Subcutaneous abdominal adipose tissue (tissue), 5 donors: ENCODE results near the gene NPIPB4.
"Not testable (repeated sequence)": the region's sequence is repeated elsewhere in the genome, so short reads cannot be mapped to it uniquely, and the experiment has no call there.

ENCODE experiments used
- H3K27ac ChIP-seq: one replicate; pipeline ENCODE4 v1.7.0; 2013; ENCODE audit warnings: low read depth, mild to moderate bottlenecking, inconsistent platforms, low read length, moderate library complexity
- H3K27me3 ChIP-seq, 5 donors: one replicate each; pipeline ENCODE4 v1.7.0; 2013; ENCODE audit warnings: low read length in 5 of 5, inconsistent platforms in 1 of 5; ENCODE audit not compliant: control insufficient read depth in 5 of 5, insufficient read depth in 4 of 5
- H3K36me3 ChIP-seq, 5 donors: one replicate each; pipeline ENCODE4 v1.7.0; 2013; ENCODE audit warnings: low read length in 5 of 5; ENCODE audit not compliant: control insufficient read depth in 5 of 5, insufficient read depth in 5 of 5
- H3K4me1 ChIP-seq, 5 donors: one replicate each; pipeline ENCODE4 v1.7.0; 2013; ENCODE audit warnings: low read length in 5 of 5, mild to moderate bottlenecking in 3 of 5, moderate library complexity in 1 of 5; ENCODE audit not compliant: control insufficient read depth in 5 of 5, insufficient read depth in 5 of 5
- H3K4me3 ChIP-seq, 5 donors: one replicate each; pipeline ENCODE4 v1.7.0; 2013; ENCODE audit warnings: low read length in 5 of 5, low read depth in 1 of 5
- H3K9ac ChIP-seq, 5 donors: one replicate each; pipeline ENCODE4 v1.7.0; 2013; ENCODE audit warnings: low read length in 5 of 5, mild to moderate bottlenecking in 4 of 5, moderate library complexity in 3 of 5
- H3K9me3 ChIP-seq, 5 donors: one replicate each; pipeline ENCODE4 v1.7.0; 2013; ENCODE audit warnings: low read length in 5 of 5; ENCODE audit not compliant: control insufficient read depth in 5 of 5
- donor health status: healthy.
- donor health status: healthy.
- donor health status: healthy.
- donor health status: healthy.
- donor health status: healthy.

NPIPB4 gene

DNA sequence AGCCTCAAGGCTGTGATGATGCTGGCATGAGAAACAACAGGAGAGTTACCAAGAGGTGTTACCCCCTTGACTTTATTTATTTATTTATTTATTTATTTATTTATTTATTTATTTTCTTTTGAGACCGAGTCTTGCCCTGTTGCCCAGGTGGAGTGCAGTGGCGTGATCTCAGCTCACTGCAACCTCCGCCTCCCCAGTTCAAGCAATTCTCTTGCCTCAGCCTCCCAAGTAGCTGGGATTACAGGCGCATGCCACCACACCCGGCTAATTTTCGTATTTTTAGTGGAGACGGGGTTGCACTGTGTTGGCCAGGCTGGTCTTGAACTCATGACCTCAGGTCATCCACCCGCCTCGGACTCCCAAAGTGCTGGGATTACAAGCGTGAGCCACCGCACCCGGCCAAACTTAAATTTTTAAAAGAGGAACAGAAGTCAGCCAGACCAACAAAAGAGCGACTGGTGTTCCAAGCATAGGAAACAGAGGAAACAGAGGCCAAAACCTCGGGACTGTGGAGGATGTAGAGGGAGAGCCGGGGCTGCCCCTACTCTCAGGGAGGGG is 36.6 kb downstream of the NPIPB4 start:
- H3K27me3 ChIP-seq, H3K9me3 ChIP-seq, H3K36me3 ChIP-seq: not testable (repeated sequence)
- peak overlapping the region; percentile 75 for H3K27ac ChIP-seq
- peak overlapping the region; percentile 71 to 93 (median 78) for H3K4me3 ChIP-seq
- peaks cover 0 to 15% (median 7%) of the 10 kb centered on the region in 5 donors for H3K4me1 ChIP-seq
- peak overlapping the region in 3 of 5 donors; percentile 48 to 76 (median 74) for H3K9ac ChIP-seq

DNA sequence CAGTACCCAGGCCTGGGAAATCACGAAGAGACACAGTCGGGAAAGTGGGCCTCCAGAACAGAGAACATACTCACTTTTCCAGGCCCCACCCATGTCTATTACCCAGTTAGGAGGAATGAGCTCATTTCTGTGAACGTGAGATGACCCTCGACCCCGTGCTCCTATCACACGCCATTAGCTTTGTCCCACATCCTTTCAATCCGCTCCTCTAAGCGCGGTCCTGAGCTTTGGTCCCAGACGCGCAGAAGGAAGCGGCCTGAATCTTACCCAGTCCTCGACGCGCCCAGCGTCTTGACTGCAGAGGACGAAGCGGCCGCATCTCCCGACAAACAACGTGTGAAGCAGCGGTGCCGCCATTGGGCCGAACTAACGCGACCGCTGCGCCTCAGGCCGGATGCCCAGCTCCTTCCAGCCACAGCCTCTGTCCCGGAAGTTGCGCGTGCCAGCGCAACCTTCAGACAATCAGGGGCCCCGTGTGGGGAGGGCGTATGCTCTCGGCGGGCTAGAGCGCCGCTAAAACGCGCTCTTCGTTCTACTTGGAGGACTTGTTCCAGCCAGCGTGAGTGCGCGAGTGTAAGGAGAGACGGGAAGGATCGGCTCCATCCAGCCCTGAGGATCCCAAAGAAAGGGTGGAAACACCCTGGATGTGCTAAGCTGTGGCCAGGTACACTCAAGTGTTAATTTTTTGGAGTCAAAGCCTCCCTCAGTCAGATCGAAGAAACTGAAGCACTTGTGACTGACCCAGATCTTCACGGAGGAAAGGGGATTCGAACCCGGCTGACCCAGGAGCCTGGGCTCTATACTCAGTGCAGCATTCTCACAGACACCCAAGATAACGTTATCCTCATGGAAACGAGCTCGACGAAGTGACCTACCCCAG is 37.3 kb downstream of the NPIPB4 start:
- H3K27me3 ChIP-seq, H3K9me3 ChIP-seq, H3K36me3 ChIP-seq: not testable (repeated sequence)
- Histone ChIP-seq H3K4me3 (peak overlapping the region; percentile 71 to 93 (median 78)), H3K27ac (peak overlapping the region; percentile 75), H3K9ac (peak overlapping the region; percentile 48 to 76 (median 74)), H3K4me1 (peaks cover 0 to 12% (median 7%) of the 10 kb centered on the region in 5 donors)

DNA sequence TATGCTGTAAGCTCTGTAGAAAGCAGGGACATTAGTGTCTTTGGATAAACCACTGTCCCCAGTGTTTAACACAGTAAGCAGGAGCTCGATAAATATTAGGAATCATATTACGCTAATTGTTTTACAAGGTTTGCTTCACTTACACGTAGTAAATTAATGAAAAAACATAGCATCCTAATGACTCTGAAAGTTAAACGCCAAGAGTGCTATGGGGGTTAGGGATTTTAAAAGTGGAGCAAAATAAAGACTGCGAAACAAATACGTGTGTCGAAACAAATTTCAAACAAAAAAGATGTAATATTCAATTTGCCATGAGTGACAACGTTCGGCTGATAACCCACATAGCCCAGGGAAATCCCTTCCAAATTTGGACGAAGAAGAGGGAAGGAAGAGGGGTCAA is 37.9 kb downstream of the NPIPB4 start:
- H3K9me3 ChIP-seq, H3K36me3 ChIP-seq, H3K27me3 ChIP-seq, H3K27ac ChIP-seq: not testable (repeated sequence)
- H3K4me3 ChIP-seq, result peak overlapping the region; percentile 44 to 93 (median 78)
- H3K9ac ChIP-seq, result peak overlapping the region in 1 of 5 donors; percentile 74
- H3K4me1 ChIP-seq, result peaks cover 0 to 10% (median 7%) of the 10 kb centered on the region in 5 donors

DNA sequence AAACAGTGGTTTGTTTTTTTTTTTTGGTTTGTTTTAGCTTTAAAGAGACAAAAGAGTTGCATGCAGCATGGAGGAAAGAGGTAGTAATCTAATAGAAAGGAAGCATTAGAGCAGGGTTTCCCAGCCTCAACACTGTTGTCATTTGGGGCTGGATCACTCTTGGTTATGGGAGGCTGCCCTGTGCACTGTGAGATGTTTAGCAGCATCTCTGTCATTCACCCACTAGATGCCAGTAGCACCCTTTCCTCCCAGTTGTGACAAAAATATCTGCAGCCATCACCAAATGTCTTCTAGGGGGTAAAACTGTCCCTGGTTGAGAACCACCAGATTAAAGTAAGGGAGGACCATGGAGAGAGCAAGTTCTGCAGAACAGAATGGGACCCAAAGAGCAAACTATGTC is 40.5 kb downstream of the NPIPB4 start:
- H3K9ac ChIP-seq, H3K9me3 ChIP-seq, H3K27me3 ChIP-seq, H3K27ac ChIP-seq, H3K36me3 ChIP-seq, H3K4me3 ChIP-seq: not testable (repeated sequence)
- H3K4me1 ChIP-seq, result peaks cover 0 to 10% (median 7%) of the 10 kb centered on the region in 5 donors

DNA sequence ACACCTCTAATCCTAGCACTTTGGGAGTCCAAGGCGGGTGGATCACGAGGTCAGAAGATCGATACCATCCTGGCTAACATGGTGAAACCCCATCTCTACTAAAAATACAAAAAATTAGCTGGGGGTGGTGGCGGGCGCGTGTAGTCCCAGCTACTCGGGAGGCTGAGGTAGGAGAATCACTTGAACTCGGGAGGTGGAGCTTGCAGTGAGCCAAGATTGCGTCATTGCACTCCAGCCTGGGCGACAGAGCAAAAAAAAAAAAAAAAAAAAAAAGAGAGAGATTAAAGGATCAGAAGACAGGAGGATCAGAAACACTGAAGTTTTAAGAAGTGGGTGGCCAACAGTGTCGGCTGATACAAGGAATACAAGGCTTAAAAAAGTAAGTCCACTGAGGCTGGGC is 41.9 kb downstream of the NPIPB4 start:
- not testable (repeated sequence) for H3K27ac ChIP-seq, H3K36me3 ChIP-seq, H3K4me3 ChIP-seq, H3K9ac ChIP-seq, H3K27me3 ChIP-seq, H3K9me3 ChIP-seq
- peaks cover 0 to 10% (median 6%) of the 10 kb centered on the region in 5 donors for H3K4me1 ChIP-seq

DNA sequence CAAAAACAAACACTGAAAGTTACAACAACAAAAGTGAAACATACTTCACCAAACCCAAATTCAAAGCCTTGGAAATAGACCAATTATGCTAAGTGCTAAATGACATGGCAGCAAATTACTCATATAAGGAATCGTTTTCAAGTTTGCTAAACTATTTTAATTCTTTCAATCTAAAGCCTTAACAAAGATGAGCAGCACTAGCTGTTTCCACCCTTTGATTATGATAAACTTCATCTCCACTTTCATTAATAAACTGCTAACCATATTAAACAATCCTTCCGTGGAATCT is 55.2 kb downstream of the NPIPB4 start:
- H3K27ac ChIP-seq, H3K9ac ChIP-seq, H3K4me1 ChIP-seq, H3K27me3 ChIP-seq, H3K9me3 ChIP-seq, H3K4me3 ChIP-seq, H3K36me3 ChIP-seq: not testable (repeated sequence)

DNA sequence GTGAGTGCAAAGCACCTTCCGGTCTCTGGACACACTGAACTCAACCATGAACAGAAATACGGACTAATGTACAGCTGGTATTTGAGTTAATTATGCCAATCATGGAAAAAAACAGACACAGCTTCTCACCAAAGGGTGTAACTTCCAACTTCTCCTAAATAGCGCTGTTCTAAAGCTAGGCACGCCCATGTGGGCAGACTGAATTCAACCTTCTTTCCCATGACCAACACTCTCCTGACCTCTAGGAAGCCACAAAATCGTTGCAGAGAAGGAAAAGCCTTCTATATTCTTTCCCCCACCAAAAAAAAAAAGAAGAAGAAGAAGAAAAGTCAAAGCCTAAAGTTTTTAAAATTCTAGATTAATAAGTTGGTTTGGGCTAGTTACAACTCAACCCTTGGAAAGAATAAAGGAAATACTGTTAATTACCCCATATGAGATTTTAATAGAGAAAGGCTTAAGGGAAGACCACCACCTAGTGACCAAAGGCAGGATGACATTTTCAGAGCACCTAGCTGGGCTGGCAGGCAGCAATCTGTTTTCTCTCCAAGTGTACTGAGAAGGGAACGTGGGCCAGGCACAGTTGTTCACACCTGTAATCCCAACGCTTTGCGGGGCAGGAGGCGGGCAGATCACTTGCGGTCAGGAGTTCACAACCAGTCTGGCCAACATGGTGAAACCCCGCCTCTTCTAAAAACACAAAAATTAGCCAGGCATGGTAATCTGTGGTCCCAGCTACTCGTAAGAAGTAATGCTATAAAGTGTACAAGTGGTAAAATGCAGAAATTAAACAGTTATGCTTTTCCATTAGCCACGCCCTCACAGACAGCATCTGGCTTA is 55.8 kb downstream of the NPIPB4 start:
- not testable (repeated sequence) for H3K36me3 ChIP-seq, H3K27ac ChIP-seq, H3K27me3 ChIP-seq, H3K4me3 ChIP-seq, H3K4me1 ChIP-seq, H3K9me3 ChIP-seq, H3K9ac ChIP-seq

DNA sequence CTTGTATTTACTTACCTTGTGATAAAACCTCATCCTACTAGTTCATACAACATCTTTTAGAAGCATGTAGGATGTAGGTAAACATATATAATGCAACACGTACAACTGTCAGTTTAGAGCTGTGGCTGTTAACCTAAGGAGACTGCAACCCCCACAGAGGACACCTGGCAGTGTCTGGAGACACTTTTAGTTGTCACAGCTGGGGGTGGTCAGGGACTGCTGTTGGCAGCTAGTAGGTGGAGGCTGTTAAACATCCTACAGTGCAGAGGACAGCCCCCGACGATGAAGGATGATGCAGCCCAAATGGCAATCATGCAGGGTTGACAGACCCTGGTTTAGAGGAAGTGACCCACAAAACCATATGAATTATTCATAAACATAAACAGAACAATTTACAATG is 59.0 kb downstream of the NPIPB4 start:
- not testable (repeated sequence) for H3K27ac ChIP-seq, H3K4me1 ChIP-seq, H3K36me3 ChIP-seq, H3K9ac ChIP-seq, H3K27me3 ChIP-seq, H3K4me3 ChIP-seq, H3K9me3 ChIP-seq

DNA sequence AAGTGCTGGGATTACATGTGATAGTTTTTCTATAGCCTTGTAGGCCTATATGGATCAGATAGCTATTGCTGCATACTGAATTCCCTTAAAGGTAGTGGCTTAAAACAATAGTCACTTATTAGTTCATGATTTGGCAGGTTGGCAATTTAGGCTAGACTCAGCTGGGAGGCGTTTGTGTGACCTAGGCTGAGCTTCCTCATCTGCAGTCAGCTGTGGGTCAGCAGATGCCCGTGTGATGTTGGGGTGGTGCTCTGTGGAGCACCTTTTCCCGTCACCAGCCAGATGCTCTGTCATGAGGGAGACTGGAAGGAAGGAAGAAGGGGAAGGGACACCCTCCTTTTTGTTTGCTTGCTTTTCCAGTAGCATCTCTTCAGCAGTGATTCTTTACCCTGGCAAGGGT is 64.2 kb downstream of the NPIPB4 start:
- not testable (repeated sequence) for H3K4me3 ChIP-seq, H3K27ac ChIP-seq, H3K9ac ChIP-seq, H3K36me3 ChIP-seq, H3K27me3 ChIP-seq, H3K9me3 ChIP-seq, H3K4me1 ChIP-seq

DNA sequence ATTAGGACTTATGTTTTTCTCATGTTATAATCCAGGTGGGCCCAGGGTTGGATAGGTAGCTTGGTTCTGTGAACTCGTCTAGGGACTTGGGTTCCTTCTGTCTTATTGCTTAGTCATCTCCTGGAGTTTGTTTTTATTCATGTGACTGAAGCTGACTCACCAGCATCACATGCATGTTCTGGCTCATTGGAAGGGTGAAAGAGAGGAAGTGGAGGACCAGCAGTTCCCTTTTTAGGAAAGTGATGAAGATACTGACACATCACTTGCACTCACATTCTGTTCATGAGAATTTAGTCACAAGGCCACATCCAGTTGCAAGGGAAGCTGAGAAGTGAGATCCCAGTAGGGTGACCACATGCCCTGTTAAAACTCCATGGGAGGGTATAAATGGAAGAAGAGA is 67.0 kb downstream of the NPIPB4 start:
- not testable (repeated sequence) for H3K27me3 ChIP-seq, H3K36me3 ChIP-seq, H3K9me3 ChIP-seq, H3K27ac ChIP-seq, H3K9ac ChIP-seq, H3K4me3 ChIP-seq, H3K4me1 ChIP-seq
